ENCODE data around the gene FRG1.
A peak's percentile ranks its signal among the peaks of the same experiment; 100 is the strongest.
"Not testable (repeated sequence)": the region's sequence is repeated elsewhere in the genome, so short reads cannot be mapped to it uniquely, and the experiment has no call there.

- TF ChIP-seq CTCF (IDR thresholded peaks at IDR 0.05), result peak; percentile 25
- TF ChIP-seq POLR2AphosphoS5 (IDR thresholded peaks at IDR 0.05; ENCODE audit: low read depth, low read length); SIN3A (IDR thresholded peaks at IDR 0.05; ENCODE audit: borderline replicate concordance, insufficient read depth, low read depth, low read length); TCF7L2 (IDR thresholded peaks at IDR 0.05; ENCODE audit: low read depth, low read length): not testable (repeated sequence)
Measured at GRCh38 chr4:189980292-189980691, 39.6 kb downstream of the FRG1 start.

Data from Panc1 (cell line).